ENCODE measurements around the gene LRBA. TPM values are rescaled to one million over a fixed set of nuclear protein-coding genes. Genes with fewer than 3 reads are reported as not detected.

Gene LRBA
- total RNA-seq, 1 donor from 2014 or later: 28.2 TPM

DNA sequence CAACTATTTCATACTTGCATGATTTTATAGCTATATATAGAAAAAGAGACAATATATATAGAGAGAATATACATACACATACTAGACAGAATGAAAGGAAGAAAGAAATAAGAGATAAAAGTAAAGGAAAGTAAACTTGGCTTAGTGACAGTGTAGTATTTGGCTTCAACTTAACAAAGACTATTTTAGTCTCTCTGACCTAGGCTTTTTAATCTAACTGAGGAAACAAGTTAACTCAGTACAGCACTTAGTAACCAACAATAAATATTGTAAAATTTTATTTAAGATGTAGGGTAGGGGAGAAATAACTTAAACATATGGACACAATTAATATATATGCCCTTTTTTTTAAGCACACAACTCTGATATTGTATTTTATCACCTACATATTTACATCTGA is 682.1 kb downstream of the LRBA start:
- Mint-ChIP-seq H3K4me3 (no peak overlapping the region), H3K4me1 (no peaks in the 10 kb centered on the region), H3K27me3 (ENCODE audit: low read depth) (no peaks in the 10 kb centered on the region), H3K36me3 (ENCODE audit: low read depth) (no peaks in the 10 kb centered on the region), H3K9me3 (no peaks in the 10 kb centered on the region), H3K27ac (ENCODE audit: unreplicated experiment) (no peak overlapping the region)
- TF ChIP-seq, protein P1, sequence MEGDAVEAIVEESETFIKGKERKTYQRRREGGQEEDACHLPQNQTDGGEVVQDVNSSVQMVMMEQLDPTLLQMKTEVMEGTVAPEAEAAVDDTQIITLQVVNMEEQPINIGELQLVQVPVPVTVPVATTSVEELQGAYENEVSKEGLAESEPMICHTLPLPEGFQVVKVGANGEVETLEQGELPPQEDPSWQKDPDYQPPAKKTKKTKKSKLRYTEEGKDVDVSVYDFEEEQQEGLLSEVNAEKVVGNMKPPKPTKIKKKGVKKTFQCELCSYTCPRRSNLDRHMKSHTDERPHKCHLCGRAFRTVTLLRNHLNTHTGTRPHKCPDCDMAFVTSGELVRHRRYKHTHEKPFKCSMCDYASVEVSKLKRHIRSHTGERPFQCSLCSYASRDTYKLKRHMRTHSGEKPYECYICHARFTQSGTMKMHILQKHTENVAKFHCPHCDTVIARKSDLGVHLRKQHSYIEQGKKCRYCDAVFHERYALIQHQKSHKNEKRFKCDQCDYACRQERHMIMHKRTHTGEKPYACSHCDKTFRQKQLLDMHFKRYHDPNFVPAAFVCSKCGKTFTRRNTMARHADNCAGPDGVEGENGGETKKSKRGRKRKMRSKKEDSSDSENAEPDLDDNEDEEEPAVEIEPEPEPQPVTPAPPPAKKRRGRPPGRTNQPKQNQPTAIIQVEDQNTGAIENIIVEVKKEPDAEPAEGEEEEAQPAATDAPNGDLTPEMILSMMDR (conservative IDR thresholded peaks at IDR 0.05): no peak
- no peak for DNase-seq (ENCODE audit: low read depth, low spot score)

DNA sequence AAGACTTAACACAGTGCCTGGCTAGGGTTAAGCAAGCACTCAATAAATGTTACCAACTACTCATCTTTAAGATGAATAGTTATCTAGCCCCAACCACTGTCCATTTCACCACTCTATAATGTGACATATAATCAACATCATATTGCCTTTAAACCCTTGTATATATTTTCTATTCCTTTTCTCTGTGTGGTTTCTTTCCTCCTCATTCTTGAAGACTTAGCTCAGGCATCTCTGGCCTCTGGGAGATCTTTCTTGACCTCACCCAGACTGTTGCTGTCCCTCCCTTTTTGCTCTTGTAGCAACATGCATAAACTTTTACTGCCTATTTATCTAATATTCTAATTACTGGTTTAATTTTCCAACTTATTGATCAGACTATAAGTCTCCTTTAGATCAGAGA is 683.0 kb downstream of the LRBA start:
- Mint-ChIP-seq H3K36me3 (ENCODE audit: low read depth) (no peaks in the 10 kb centered on the region), H3K27ac (ENCODE audit: unreplicated experiment) (no peak overlapping the region), H3K4me1 (no peaks in the 10 kb centered on the region), H3K9me3 (no peaks in the 10 kb centered on the region), H3K27me3 (ENCODE audit: low read depth) (no peaks in the 10 kb centered on the region), H3K4me3 (no peak overlapping the region)
- no peak for DNase-seq (ENCODE audit: low read depth, low spot score)
- TF ChIP-seq, protein P1 (conservative IDR thresholded peaks at IDR 0.05): no peak

DNA sequence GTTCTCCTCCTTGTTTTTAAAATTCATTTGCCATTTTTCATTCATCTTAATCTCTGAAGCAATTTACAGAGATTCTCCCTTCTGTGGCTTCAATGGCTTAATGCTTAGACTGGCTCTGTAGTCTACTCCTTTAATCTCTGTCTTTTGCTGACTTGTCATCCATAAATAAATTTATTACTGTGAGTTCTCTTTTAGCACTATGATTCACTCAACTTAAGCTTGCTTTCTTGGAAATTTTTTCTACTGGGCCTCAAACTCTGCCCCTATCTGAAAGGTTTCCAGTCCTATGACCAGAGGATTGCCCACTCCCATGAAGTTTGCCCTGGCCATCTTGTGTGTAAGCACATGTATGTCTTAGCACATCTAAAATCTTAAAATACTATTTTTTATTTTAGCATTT is 685.7 kb downstream of the LRBA start:
- no peaks in the 10 kb centered on the region for H3K27me3 Mint-ChIP-seq (ENCODE audit: low read depth)
- no peaks in the 10 kb centered on the region for H3K4me1 Mint-ChIP-seq
- no peak overlapping the region for H3K27ac Mint-ChIP-seq (ENCODE audit: unreplicated experiment)
- peaks cover 2% of the 10 kb centered on the region for H3K36me3 Mint-ChIP-seq (ENCODE audit: low read depth)
- TF ChIP-seq, protein P1 (conservative IDR thresholded peaks at IDR 0.05): no peak
- DNase-seq (ENCODE audit: low read depth, low spot score): no peak
- H3K9me3 Mint-ChIP-seq: no peaks in the 10 kb centered on the region
- H3K4me3 Mint-ChIP-seq: no peak overlapping the region

DNA sequence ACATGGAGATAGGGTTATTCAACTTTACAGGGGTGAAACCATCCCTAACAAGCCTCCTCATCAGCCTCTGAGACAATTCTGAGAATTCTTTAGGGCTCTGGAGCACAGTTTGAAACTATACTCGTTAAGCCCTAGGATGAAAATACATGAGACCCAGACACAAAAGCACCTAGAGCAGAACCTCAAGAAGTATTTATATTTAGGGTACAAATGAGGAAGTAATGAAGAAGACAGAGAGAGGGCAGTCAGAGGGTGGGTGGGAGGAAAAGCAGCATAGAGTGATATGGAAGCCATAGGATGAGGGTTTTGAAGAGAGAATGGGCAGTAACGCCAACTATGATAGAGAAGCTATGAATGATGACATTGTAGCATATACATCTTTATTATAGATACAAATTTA is 686.6 kb downstream of the LRBA start:
- no peak for DNase-seq (ENCODE audit: low read depth, low spot score)
- no peaks in the 10 kb centered on the region for H3K4me1 Mint-ChIP-seq
- H3K9me3 Mint-ChIP-seq: no peaks in the 10 kb centered on the region
- peaks cover 2% of the 10 kb centered on the region for H3K36me3 Mint-ChIP-seq (ENCODE audit: low read depth)
- H3K27me3 Mint-ChIP-seq (ENCODE audit: low read depth): no peaks in the 10 kb centered on the region
- no peak overlapping the region for H3K4me3 Mint-ChIP-seq
- TF ChIP-seq, protein P1 (conservative IDR thresholded peaks at IDR 0.05): no peak
- H3K27ac Mint-ChIP-seq (ENCODE audit: unreplicated experiment): no peak overlapping the region

DNA sequence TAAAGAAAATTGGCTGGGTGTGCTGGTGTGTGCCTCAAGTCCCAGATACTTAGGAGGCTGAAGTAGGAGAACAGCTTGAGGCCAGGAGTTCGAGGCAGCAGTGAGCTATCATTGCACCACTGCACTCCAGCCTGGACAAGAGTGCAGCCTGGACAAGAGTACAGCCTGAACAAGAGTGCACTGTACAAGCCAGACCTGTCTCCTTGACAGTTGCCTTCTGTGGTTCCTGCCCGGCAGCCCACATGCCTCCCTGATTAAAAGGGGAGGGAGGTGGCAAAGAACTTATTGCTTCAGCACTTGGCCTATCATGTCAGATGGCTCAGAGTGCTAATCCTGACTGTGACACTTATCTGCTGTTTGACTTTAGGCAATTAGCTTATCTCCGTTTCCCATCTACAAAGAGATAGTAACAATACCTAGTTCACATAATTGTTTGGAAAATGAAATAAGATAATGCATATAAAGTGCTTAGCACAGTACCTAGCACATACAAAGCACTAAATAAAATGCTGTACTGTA is 687.8 kb downstream of the LRBA start:
- H3K36me3 Mint-ChIP-seq (ENCODE audit: low read depth): peaks cover 2% of the 10 kb centered on the region
- no peak overlapping the region for H3K4me3 Mint-ChIP-seq
- DNase-seq (ENCODE audit: low read depth, low spot score): no peak
- no peaks in the 10 kb centered on the region for H3K4me1 Mint-ChIP-seq
- H3K27me3 Mint-ChIP-seq (ENCODE audit: low read depth): no peaks in the 10 kb centered on the region
- TF ChIP-seq, protein P1 (conservative IDR thresholded peaks at IDR 0.05): no peak
- H3K9me3 Mint-ChIP-seq: no peaks in the 10 kb centered on the region
- no peak overlapping the region for H3K27ac Mint-ChIP-seq (ENCODE audit: unreplicated experiment)

DNA sequence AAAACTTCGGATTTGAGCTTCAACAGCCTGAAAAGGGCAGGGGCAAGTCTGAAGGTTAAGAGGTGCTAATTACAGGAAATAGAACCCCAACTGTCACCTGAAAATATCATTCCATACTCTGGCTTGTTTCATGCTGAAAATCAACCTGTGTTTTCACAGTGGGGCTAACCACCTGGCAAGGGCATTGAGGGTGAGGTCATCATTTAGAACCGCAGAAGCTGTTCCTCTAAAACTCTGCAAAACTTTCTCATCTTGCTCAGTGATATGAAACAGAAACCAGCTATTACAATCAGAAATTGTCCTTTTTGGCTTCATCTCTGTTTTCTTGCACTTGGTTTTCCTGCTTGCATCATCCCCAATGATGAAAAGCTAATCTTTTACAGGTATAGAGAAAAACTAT is 689.2 kb downstream of the LRBA start:
- TF ChIP-seq, protein P1 (conservative IDR thresholded peaks at IDR 0.05): no peak
- Mint-ChIP-seq H3K4me1 (no peaks in the 10 kb centered on the region), H3K27ac (ENCODE audit: unreplicated experiment) (no peak overlapping the region), H3K4me3 (no peak overlapping the region), H3K36me3 (ENCODE audit: low read depth) (peaks cover 2% of the 10 kb centered on the region), H3K9me3 (no peaks in the 10 kb centered on the region), H3K27me3 (ENCODE audit: low read depth) (no peaks in the 10 kb centered on the region)
- DNase-seq (ENCODE audit: low read depth, low spot score): no peak
